H1 (cell line): ENCODE results near the gene SLC22A8. TPM values are rescaled to one million over a fixed set of nuclear protein-coding genes. Genes with fewer than 3 reads are reported as not detected.

ENCODE experiments used
- BRCA1 ChIP-seq: IDR thresholded peaks from 2 replicates; pipeline ENCODE4 v1.6.1; 2012; ENCODE audit warnings: low read depth, low read length, improper control_type of control experiment
- CEBPB ChIP-seq: IDR thresholded peaks from 2 replicates; pipeline ENCODE4 v1.6.1; 2012; ENCODE audit warnings: low read depth, low read length
- CREB1 ChIP-seq: IDR thresholded peaks from 2 replicates; pipeline ENCODE4 v1.6.1; 2012; ENCODE audit warnings: inconsistent platforms
- EZH2 ChIP-seq: fragments of 200-600 bp; sonication (generic); IDR thresholded peaks from 2 replicates; pipeline ENCODE4 v1.7.1; 2012; ENCODE audit warnings: low read depth, mild to moderate bottlenecking, moderate library complexity, low read length, inconsistent platforms; ENCODE audit not compliant: severe bottlenecking
- HDAC6 ChIP-seq: IDR thresholded peaks from one replicate; pipeline ENCODE4 v1.7.1; 2012; ENCODE audit warnings: low read depth, mild to moderate bottlenecking, inconsistent platforms, low read length, moderate library complexity
- KDM4A ChIP-seq: IDR thresholded peaks from one replicate; pipeline ENCODE4 v1.7.1; 2012; ENCODE audit warnings: low read depth, mild to moderate bottlenecking, moderate library complexity, low read length, inconsistent platforms; ENCODE audit not compliant: severe bottlenecking
- KDM5A ChIP-seq: fragments of 200-600 bp; IDR thresholded peaks from 2 replicates; pipeline ENCODE4 v1.7.1; 2012; ENCODE audit warnings: mild to moderate bottlenecking, low read length, inconsistent platforms, mixed read lengths
- MAX ChIP-seq: IDR thresholded peaks from 2 replicates; pipeline ENCODE4 v1.6.1; 2012; ENCODE audit warnings: inconsistent platforms
- ZNF274 ChIP-seq: IDR thresholded peaks from 2 replicates; pipeline ENCODE4 v1.7.0; 2012; ENCODE audit warnings: low read length, borderline replicate concordance; ENCODE audit errors: extremely low read depth
- polyA plus RNA-seq, 7 experiments: library from polyadenylated mRNA; depleted of rRNA in 3 of 7; stranded (reverse) in 5 of 7; unstranded in 2 of 7; fragments of >200 nt in 5 of 7; fragments of 200-250 nt in 2 of 7; gene quantifications; 1 replicate in 5 of 7; 2 replicates in 1 of 7; 4 replicates in 1 of 7; pipeline versions ENCODE4 v1.2.1 to v1.2.3, GENCODE V29; 2011 to 2013; ENCODE audit warnings: missing spikeins in 2 of 7, mixed read lengths in 2 of 7
- total RNA-seq: library from RNA; stranded (reverse); fragmentation: NEBNext Ultra II Directional; extraction: Animal tissue kit (Norgen Biotek cat#: 25700); gene quantifications from 2 replicates; pipeline ENCODE4 v1.2.1, GENCODE V29; 2021

SLC22A8 gene
- total and polyA plus RNA-seq, 2 of the 8 experiments (the other 6 are each of a cell fraction or from before 2014, with no cell fraction given), result not detected

- no peak for TF ChIP-seq ZNF274
- TF ChIP-seq BRCA1, result no peak
- TF ChIP-seq CREB1, result no peak
- TF ChIP-seq KDM5A, result no peak
- TF ChIP-seq HDAC6, result no peak
- no peak for TF ChIP-seq KDM4A
- no peak for TF ChIP-seq MAX
- no peak for TF ChIP-seq EZH2
- TF ChIP-seq CEBPB, result no peak
These were observed 56.1 kb downstream of the SLC22A8 start (continued) for GRCh38 chr11:62959422-62959980.
